ENCODE data around the gene FBN1. TPM values are rescaled to one million over a fixed set of nuclear protein-coding genes. Genes with fewer than 3 reads are reported as not detected.

FBN1 gene
- total RNA-seq, 1 experiment from 2014 or later = 5.2 TPM

GRCh38 chr15:48371961-48372360 lies 273.5 kb downstream of the FBN1 start:
- ATAC-seq = no peak
- Mint-ChIP-seq H3K4me3 (no peak overlapping the region), H3K27me3 (ENCODE audit: low read depth) (no peaks in the 10 kb centered on the region; the same call in 1 of the 2 replicates), H3K4me1 (no peaks in the 10 kb centered on the region), H3K27ac (no peak overlapping the region), H3K36me3 (peaks cover 3% of the 10 kb centered on the region; the same call in 1 of the 2 replicates), H3K9me3 (peaks cover 17% of the 10 kb centered on the region)
- TF ChIP-seq, protein P1, sequence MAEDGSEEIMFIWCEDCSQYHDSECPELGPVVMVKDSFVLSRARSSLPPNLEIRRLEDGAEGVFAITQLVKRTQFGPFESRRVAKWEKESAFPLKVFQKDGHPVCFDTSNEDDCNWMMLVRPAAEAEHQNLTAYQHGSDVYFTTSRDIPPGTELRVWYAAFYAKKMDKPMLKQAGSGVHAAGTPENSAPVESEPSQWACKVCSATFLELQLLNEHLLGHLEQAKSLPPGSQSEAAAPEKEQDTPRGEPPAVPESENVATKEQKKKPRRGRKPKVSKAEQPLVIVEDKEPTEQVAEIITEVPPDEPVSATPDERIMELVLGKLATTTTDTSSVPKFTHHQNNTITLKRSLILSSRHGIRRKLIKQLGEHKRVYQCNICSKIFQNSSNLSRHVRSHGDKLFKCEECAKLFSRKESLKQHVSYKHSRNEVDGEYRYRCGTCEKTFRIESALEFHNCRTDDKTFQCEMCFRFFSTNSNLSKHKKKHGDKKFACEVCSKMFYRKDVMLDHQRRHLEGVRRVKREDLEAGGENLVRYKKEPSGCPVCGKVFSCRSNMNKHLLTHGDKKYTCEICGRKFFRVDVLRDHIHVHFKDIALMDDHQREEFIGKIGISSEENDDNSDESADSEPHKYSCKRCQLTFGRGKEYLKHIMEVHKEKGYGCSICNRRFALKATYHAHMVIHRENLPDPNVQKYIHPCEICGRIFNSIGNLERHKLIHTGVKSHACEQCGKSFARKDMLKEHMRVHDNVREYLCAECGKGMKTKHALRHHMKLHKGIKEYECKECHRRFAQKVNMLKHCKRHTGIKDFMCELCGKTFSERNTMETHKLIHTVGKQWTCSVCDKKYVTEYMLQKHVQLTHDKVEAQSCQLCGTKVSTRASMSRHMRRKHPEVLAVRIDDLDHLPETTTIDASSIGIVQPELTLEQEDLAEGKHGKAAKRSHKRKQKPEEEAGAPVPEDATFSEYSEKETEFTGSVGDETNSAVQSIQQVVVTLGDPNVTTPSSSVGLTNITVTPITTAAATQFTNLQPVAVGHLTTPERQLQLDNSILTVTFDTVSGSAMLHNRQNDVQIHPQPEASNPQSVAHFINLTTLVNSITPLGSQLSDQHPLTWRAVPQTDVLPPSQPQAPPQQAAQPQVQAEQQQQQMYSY (CRISPR knock-in tag; IDR thresholded peaks at IDR 0.05) = no peak
- TF ChIP-seq ZNF416 (CRISPR knock-in tag; IDR thresholded peaks at IDR 0.05) (no peak), HMGA2 (CRISPR knock-in tag; IDR thresholded peaks at IDR 0.05) (no peak)
- TF ChIP-seq, protein P2, sequence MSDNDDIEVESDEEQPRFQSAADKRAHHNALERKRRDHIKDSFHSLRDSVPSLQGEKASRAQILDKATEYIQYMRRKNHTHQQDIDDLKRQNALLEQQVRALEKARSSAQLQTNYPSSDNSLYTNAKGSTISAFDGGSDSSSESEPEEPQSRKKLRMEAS (CRISPR knock-in tag; IDR thresholded peaks at IDR 0.05) = no peak
- TF ChIP-seq, protein P3, sequence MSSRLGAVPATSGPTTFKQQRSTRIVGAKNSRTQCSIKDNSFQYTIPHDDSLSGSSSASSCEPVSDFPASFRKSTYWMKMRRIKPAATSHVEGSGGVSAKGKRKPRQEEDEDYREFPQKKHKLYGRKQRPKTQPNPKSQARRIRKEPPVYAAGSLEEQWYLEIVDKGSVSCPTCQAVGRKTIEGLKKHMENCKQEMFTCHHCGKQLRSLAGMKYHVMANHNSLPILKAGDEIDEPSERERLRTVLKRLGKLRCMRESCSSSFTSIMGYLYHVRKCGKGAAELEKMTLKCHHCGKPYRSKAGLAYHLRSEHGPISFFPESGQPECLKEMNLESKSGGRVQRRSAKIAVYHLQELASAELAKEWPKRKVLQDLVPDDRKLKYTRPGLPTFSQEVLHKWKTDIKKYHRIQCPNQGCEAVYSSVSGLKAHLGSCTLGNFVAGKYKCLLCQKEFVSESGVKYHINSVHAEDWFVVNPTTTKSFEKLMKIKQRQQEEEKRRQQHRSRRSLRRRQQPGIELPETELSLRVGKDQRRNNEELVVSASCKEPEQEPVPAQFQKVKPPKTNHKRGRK (CRISPR knock-in tag; IDR thresholded peaks at IDR 0.05; ENCODE audit: borderline replicate concordance) = no peak
- TF ChIP-seq, protein P4, sequence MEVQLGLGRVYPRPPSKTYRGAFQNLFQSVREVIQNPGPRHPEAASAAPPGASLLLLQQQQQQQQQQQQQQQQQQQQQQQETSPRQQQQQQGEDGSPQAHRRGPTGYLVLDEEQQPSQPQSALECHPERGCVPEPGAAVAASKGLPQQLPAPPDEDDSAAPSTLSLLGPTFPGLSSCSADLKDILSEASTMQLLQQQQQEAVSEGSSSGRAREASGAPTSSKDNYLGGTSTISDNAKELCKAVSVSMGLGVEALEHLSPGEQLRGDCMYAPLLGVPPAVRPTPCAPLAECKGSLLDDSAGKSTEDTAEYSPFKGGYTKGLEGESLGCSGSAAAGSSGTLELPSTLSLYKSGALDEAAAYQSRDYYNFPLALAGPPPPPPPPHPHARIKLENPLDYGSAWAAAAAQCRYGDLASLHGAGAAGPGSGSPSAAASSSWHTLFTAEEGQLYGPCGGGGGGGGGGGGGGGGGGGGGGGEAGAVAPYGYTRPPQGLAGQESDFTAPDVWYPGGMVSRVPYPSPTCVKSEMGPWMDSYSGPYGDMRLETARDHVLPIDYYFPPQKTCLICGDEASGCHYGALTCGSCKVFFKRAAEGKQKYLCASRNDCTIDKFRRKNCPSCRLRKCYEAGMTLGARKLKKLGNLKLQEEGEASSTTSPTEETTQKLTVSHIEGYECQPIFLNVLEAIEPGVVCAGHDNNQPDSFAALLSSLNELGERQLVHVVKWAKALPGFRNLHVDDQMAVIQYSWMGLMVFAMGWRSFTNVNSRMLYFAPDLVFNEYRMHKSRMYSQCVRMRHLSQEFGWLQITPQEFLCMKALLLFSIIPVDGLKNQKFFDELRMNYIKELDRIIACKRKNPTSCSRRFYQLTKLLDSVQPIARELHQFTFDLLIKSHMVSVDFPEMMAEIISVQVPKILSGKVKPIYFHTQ (CRISPR knock-in tag; IDR thresholded peaks at IDR 0.05) = no peak
- CTCF ChIA-PET = interaction anchor here (1.2 to 1.8 kb wide), 2 partner anchors 15 to 34 kb away, joined by 3 to 6 read pairs; no protein-coding TSS in a partner anchor
- POLR2A ChIA-PET = interaction anchor here (0.6 kb wide), 1 partner anchor 23 kb away, joined by 5 read pairs; no protein-coding TSS in a partner anchor
- no peak for DNase-seq (ENCODE audit: low spot score)

- DNase-seq (ENCODE audit: low spot score) (no peak), ATAC-seq (no peak)
- no peak overlapping the region for H3K27ac Mint-ChIP-seq
- H3K27me3 Mint-ChIP-seq (ENCODE audit: low read depth) = no peaks in the 10 kb centered on the region; the same call in 1 of the 2 replicates
- peaks cover 13% of the 10 kb centered on the region for H3K9me3 Mint-ChIP-seq
- 0 out of 2 replicates have a peak, but pooled peaks cover 3% of the 10 kb centered on the region for H3K36me3 Mint-ChIP-seq
- no peak overlapping the region for H3K4me3 Mint-ChIP-seq
- CTCF ChIA-PET = interaction anchor here (1.2 to 1.8 kb wide), 2 partner anchors 14 to 35 kb away, joined by 3 to 6 read pairs; no protein-coding TSS in a partner anchor
- no peaks in the 10 kb centered on the region for H3K4me1 Mint-ChIP-seq
- POLR2A ChIA-PET = no interaction called here
- TF ChIP-seq ETV6 (CRISPR knock-in tag; IDR thresholded peaks at IDR 0.05) = no peak
- TF ChIP-seq, protein P5, sequence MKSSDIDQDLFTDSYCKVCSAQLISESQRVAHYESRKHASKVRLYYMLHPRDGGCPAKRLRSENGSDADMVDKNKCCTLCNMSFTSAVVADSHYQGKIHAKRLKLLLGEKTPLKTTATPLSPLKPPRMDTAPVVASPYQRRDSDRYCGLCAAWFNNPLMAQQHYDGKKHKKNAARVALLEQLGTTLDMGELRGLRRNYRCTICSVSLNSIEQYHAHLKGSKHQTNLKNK (CRISPR knock-in tag; IDR thresholded peaks at IDR 0.05) = no peak
- no peak for TF ChIP-seq JAZF1 (CRISPR knock-in tag; IDR thresholded peaks at IDR 0.05)
- no peak for TF ChIP-seq E2F1 (CRISPR knock-in tag; IDR thresholded peaks at IDR 0.05)
- TF ChIP-seq RORB (CRISPR knock-in tag; IDR thresholded peaks at IDR 0.05) = no peak
- no peak for TF ChIP-seq GRHL2 (CRISPR knock-in tag; IDR thresholded peaks at IDR 0.05; ENCODE audit: insufficient replicate concordance, severe bottlenecking)
- TF ChIP-seq ZBTB43 (CRISPR knock-in tag; IDR thresholded peaks at IDR 0.05) = no peak
- TF ChIP-seq, protein P6, sequence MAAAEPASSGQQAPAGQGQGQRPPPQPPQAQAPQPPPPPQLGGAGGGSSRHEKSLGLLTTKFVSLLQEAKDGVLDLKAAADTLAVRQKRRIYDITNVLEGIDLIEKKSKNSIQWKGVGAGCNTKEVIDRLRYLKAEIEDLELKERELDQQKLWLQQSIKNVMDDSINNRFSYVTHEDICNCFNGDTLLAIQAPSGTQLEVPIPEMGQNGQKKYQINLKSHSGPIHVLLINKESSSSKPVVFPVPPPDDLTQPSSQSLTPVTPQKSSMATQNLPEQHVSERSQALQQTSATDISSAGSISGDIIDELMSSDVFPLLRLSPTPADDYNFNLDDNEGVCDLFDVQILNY (CRISPR knock-in tag; IDR thresholded peaks at IDR 0.05) = no peak
- TF ChIP-seq, protein P7, sequence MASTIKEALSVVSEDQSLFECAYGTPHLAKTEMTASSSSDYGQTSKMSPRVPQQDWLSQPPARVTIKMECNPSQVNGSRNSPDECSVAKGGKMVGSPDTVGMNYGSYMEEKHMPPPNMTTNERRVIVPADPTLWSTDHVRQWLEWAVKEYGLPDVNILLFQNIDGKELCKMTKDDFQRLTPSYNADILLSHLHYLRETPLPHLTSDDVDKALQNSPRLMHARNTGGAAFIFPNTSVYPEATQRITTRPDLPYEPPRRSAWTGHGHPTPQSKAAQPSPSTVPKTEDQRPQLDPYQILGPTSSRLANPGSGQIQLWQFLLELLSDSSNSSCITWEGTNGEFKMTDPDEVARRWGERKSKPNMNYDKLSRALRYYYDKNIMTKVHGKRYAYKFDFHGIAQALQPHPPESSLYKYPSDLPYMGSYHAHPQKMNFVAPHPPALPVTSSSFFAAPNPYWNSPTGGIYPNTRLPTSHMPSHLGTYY (CRISPR knock-in tag; IDR thresholded peaks at IDR 0.05) = no peak
- no peak for TF ChIP-seq ZNF263 (CRISPR knock-in tag; IDR thresholded peaks at IDR 0.05; ENCODE audit: low read depth)
- TF ChIP-seq SMAD3 (CRISPR knock-in tag; IDR thresholded peaks at IDR 0.05; ENCODE audit: borderline replicate concordance) = no peak
- TF ChIP-seq, protein P2 (CRISPR knock-in tag; IDR thresholded peaks at IDR 0.05) = no peak
- TF ChIP-seq TEAD4 (CRISPR knock-in tag; IDR thresholded peaks at IDR 0.05) = no peak
- no peak for TF ChIP-seq ATF1 (CRISPR knock-in tag; IDR thresholded peaks at IDR 0.05)
Observed at GRCh38 chr15:48371550-48371949, 274.0 kb downstream of the FBN1 start.

Measured in WTC11 (cell line).